Amniotic epithelial cell (primary cell): ENCODE measurements around the gene PTPRA.

ENCODE experiments used
- DNase-seq: peaks from one replicate; pipeline ENCODE4 v3.0.0-alpha.2; 2010; ENCODE audit warnings: low read depth

The PTPRA gene

GRCh38 chr20:3077618-3078134 is 204.4 kb downstream of the PTPRA start:
- peak; percentile 14 for DNase-seq

DNA sequence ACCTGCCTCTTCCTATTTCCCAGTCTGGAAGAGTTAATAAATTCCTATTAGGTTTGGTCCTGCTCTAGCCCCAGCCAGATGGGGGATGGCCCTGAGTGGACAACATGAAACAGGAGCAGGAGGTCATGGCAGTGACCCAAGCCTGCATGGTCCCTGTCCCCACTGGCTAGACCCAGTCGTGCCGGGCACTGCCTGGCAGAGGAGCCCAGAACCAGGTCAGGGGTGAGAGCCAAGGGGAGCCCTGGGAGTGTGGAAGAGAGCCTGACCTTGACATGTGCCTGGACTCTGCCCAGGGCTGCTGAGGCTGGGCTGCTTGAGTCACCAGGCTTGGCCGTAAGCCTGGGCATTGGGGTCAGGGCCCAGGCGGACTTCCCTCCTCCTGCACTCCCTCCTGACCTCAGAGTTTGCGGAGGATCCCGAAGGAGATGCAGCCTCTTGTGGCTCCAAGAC is 207.7 kb downstream of the PTPRA start:
- peak; percentile 82 for DNase-seq

GRCh38 chr20:3081641-3082040 is 208.4 kb downstream of the PTPRA start:
- no peak for DNase-seq

DNA sequence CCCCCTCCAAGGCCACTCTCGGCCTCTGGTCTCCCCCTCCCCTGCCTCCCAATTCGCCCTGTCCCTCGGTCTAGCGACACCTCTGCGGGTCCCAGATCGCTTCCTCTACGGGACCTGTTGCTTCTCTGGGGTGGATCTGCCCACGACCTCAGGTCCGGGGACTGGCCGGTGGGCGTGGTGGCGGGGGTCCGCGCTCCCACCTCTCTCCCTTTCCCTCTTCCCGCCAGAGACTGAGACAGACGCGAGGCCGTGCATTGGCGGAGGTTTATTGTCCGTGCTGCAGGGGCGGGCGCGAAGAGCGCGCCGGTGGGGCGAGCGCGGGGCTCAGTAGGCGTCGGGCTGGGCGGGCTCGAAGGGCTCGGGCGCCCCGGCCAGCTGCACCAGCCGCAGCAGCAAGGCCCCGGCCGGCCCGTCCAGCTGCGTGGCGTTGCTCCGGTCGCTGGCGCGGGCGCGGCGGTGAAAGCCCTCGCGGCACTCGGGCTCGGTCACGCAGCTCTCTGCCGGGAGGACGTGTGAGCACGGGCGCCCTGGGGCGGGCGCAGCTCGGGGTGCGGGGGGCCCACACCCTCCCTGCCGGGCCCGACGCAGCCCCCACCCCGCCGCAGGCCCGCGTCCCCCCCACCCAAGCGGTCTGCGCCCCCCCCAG is 209.1 kb downstream of the PTPRA start:
- DNase-seq = no peak

DNA sequence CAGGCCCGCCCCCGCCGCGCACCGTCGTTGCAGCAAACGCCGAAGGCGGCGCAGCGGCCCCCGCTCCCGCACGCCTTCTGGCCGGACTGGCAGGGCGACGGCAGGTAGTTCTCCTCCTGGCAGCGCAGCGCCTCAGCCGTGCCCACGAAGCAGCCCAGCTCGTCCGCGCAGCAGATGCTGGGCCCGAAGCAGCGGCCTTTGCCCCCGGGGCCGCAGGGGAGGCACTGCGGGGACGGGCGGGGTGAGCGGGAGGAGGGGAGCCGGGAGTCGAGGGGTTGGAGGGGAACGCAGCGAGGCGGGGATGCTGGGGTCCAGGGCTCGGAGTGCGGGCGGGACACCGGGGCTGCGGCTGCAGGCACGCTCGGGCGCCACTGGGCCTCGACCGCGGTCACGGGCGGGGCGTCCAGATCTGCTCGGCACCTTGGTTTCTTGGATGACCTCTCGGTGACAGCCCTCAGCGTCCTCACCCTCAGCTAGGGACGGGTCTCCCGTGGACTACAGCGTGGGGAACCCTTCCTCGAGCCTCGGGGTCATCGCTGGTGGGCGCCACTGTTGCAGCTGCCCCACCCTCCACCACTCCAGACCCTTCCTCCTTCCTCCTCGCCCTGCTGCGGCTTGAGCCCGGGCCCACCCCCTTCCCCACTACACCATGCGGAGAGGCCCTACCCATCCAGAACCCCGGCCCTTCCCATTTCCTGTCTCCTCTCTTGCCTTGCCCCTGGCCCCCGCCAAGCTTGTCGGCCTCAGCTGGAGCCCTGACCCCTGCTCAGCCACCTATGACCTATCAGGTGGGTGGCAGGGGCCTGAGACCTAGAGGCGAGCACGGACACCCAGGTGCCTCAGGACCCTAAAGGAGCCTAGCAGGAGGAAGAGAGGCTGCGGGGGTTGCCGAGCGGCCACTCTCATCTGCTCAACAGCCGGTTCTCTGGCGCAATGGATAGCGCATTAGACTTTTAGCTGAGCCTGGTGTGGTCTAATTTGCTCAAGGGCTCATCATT is 210.0 kb downstream of the PTPRA start:
- no peak for DNase-seq

- DNase-seq = no peak
These were observed 211.2 kb downstream of the PTPRA start, which contains the start of gene AVP for GRCh38 chr20:3084283-3084985. TSS of gene AVP (minus strand) at chr20:3084724. CDS start at chr20:3084674, 50 bp downstream.

- DNase-seq = no peak
These were observed 211.7 kb downstream of the PTPRA start for GRCh38 chr20:3084986-3085360.

DNA sequence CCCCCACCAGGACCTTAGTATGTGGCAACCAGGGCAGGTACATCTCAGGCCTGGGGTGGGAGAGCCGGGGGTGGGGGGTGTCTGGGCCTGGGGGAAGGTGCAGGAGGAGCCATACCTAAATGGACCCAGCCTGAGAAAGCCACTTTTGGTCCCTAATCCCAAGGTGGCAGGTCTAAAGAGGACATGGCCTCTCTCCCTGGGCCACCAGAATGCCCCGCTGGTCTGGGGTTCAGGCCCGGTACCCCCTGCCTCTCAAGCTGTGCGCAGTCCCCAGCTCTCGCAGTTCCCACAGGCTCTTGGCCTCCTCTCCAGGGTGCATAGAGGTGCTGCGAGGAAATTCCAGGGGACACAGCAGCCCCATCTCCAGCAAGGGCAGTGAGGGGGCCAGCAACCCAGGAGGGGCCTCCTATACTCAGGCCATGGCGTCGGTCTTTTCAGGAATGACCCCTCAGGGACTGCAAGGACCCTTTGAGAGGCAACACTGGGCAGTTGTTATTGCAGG is 212.3 kb downstream of the PTPRA start:
- DNase-seq = no peak

GRCh38 chr20:3088031-3088430 is 214.8 kb downstream of the PTPRA start:
- DNase-seq = no peak
